ENCODE measurements around the gene COL9A2.
A peak's percentile ranks its signal among the peaks of the same experiment; 100 is the strongest.
"Not testable (repeated sequence)": the region's sequence is repeated elsewhere in the genome, so short reads cannot be mapped to it uniquely, and the experiment has no call there.

The COL9A2 gene

GRCh38 chr1:40360631-40361030, 43.5 kb upstream of the COL9A2 start:
- DNase-seq (ENCODE audit: low read depth in 2 of 2), result no peak
- H3K4me3 ChIP-seq (replicated peaks in 1 of 2; ENCODE audit: low read depth in 2 of 2, low read length in 2 of 2), result no peak overlapping the region
- TF ChIP-seq CTCF (IDR thresholded peaks at IDR 0.05; ENCODE audit: low read depth, low read length), result no peak

GRCh38 chr1:40357625-40358024, 40.5 kb upstream of the COL9A2 start:
- DNase-seq (ENCODE audit: low read depth in 2 of 2), result no peak
- no peak for TF ChIP-seq CTCF (IDR thresholded peaks at IDR 0.05; ENCODE audit: low read depth, low read length)
- H3K4me3 ChIP-seq (replicated peaks in 1 of 2; ENCODE audit: low read depth in 2 of 2, low read length in 2 of 2), result no peak overlapping the region

- no peak for TF ChIP-seq CTCF (IDR thresholded peaks at IDR 0.05; ENCODE audit: low read depth, low read length)
- no peak for DNase-seq (ENCODE audit: low read depth in 2 of 2)
- H3K4me3 ChIP-seq (replicated peaks in 1 of 2; ENCODE audit: low read depth in 2 of 2, low read length in 2 of 2), result no peak overlapping the region
Observed at GRCh38 chr1:40353082-40353481, 36.0 kb upstream of the COL9A2 start.

GRCh38 chr1:40352126-40352525, 35.0 kb upstream of the COL9A2 start:
- TF ChIP-seq CTCF (IDR thresholded peaks at IDR 0.05; ENCODE audit: low read depth, low read length), result no peak
- DNase-seq (ENCODE audit: low read depth in 2 of 2), result no peak
- H3K4me3 ChIP-seq (replicated peaks in 1 of 2; ENCODE audit: low read depth in 2 of 2, low read length in 2 of 2), result no peak overlapping the region

- no peak overlapping the region for H3K4me3 ChIP-seq (replicated peaks in 1 of 2; ENCODE audit: low read depth in 2 of 2, low read length in 2 of 2)
- no peak for DNase-seq (ENCODE audit: low read depth in 2 of 2)
- no peak for TF ChIP-seq CTCF (IDR thresholded peaks at IDR 0.05; ENCODE audit: low read depth, low read length)
Observed at GRCh38 chr1:40351124-40351523, 34.0 kb upstream of the COL9A2 start.

GRCh38 chr1:40350391-40350790, 33.3 kb upstream of the COL9A2 start:
- no peak for DNase-seq (ENCODE audit: low read depth in 2 of 2)
- H3K4me3 ChIP-seq (replicated peaks in 1 of 2; ENCODE audit: low read depth in 2 of 2, low read length in 2 of 2), result no peak overlapping the region
- TF ChIP-seq CTCF (IDR thresholded peaks at IDR 0.05; ENCODE audit: low read depth, low read length), result no peak

GRCh38 chr1:40344597-40344996, 27.5 kb upstream of the COL9A2 start:
- TF ChIP-seq CTCF (IDR thresholded peaks at IDR 0.05; ENCODE audit: low read depth, low read length), result no peak
- DNase-seq (ENCODE audit: low read depth in 2 of 2), result peak; percentile 65 to 72
- no peak overlapping the region for H3K4me3 ChIP-seq (replicated peaks in 1 of 2; ENCODE audit: low read depth in 2 of 2, low read length in 2 of 2)

GRCh38 chr1:40342381-40342717, 25.3 kb upstream of the COL9A2 start:
- H3K4me3 ChIP-seq (replicated peaks in 1 of 2; ENCODE audit: low read depth in 2 of 2, low read length in 2 of 2); DNase-seq (ENCODE audit: low read depth in 2 of 2): not testable (repeated sequence)
